ENCODE results near the gene RPL13. TPM values are rescaled to one million over a fixed set of nuclear protein-coding genes. Genes with fewer than 3 reads are reported as not detected.
A peak's percentile ranks its signal among the peaks of the same experiment; 100 is the strongest.

The RPL13 gene
- total RNA-seq, 4 donors from 2014 or later: 4,137 to 5,837 (median 4,637) TPM

GRCh38 chr16:89572485-89573205 lies 12.2 kb downstream of the RPL13 start:
- ATAC-seq (ENCODE audit: low FRiP score): no peak
- no peak for DNase-seq (ENCODE audit: low spot score)
- TF ChIP-seq CTCF (IDR thresholded peaks at IDR 0.05): no peak

GRCh38 chr16:89573826-89574680 lies 13.6 kb downstream of the RPL13 start:
- no peak for TF ChIP-seq CTCF (IDR thresholded peaks at IDR 0.05)
- peak; percentile 17 for ATAC-seq (ENCODE audit: low FRiP score)

GRCh38 chr16:89574681-89575246 lies 14.3 kb downstream of the RPL13 start:
- DNase-seq (ENCODE audit: low spot score) (no peak), ATAC-seq (ENCODE audit: low FRiP score) (peak; percentile 60)
- TF ChIP-seq CTCF (IDR thresholded peaks at IDR 0.05): no peak

More at GRCh38 chr16:89573826-89574680, 13.6 kb downstream of the RPL13 start:
- DNase-seq (ENCODE audit: low spot score): no peak

GRCh38 chr16:89575247-89576152 lies 15.0 kb downstream of the RPL13 start, which contains the start of gene CPNE7:
CPNE7 (plus strand) TSS chr16:89575758; CDS start chr16:89575898, 140 bp downstream.
- DNase-seq (ENCODE audit: low spot score) (no peak), ATAC-seq (ENCODE audit: low FRiP score) (no peak)
- TF ChIP-seq CTCF (IDR thresholded peaks at IDR 0.05): no peak

- ATAC-seq (ENCODE audit: low FRiP score) (no peak), DNase-seq (ENCODE audit: low spot score) (no peak)
- no peak for TF ChIP-seq CTCF (IDR thresholded peaks at IDR 0.05)
Measured at GRCh38 chr16:89576153-89577054, 15.9 kb downstream of the RPL13 start.
